ENCODE measurements around the gene GDF7.

GDF7 gene

DNA sequence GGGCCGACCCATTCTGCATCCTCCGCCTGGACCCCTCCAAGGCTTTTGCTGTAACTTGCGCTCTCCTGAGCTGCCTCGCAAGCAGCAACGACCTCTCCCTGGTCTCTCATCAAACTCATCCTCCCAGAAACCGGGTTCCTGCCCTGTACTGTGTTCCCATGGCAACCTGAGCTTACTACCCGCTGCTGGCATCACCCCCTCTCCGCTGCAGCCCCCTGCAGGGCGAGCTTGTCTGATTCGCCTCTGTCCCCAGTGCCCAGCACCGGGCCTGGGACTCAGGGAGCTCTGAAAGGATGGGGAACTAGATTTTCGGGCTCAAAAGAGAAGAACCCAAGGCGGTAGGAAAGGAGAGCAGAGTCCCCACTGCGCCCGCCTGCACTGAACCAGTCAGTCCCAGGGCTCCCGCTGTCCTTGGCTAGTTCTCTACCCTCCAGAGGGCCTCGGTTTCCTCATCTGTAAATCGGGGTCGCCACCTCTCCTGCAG lies 16.5 kb upstream of the GDF7 start:
- TF ChIP-seq, protein P1, sequence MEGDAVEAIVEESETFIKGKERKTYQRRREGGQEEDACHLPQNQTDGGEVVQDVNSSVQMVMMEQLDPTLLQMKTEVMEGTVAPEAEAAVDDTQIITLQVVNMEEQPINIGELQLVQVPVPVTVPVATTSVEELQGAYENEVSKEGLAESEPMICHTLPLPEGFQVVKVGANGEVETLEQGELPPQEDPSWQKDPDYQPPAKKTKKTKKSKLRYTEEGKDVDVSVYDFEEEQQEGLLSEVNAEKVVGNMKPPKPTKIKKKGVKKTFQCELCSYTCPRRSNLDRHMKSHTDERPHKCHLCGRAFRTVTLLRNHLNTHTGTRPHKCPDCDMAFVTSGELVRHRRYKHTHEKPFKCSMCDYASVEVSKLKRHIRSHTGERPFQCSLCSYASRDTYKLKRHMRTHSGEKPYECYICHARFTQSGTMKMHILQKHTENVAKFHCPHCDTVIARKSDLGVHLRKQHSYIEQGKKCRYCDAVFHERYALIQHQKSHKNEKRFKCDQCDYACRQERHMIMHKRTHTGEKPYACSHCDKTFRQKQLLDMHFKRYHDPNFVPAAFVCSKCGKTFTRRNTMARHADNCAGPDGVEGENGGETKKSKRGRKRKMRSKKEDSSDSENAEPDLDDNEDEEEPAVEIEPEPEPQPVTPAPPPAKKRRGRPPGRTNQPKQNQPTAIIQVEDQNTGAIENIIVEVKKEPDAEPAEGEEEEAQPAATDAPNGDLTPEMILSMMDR (conservative IDR thresholded peaks at IDR 0.05): no peak
- H3K27ac ChIP-seq: peak overlapping the region; percentile 87

DNA sequence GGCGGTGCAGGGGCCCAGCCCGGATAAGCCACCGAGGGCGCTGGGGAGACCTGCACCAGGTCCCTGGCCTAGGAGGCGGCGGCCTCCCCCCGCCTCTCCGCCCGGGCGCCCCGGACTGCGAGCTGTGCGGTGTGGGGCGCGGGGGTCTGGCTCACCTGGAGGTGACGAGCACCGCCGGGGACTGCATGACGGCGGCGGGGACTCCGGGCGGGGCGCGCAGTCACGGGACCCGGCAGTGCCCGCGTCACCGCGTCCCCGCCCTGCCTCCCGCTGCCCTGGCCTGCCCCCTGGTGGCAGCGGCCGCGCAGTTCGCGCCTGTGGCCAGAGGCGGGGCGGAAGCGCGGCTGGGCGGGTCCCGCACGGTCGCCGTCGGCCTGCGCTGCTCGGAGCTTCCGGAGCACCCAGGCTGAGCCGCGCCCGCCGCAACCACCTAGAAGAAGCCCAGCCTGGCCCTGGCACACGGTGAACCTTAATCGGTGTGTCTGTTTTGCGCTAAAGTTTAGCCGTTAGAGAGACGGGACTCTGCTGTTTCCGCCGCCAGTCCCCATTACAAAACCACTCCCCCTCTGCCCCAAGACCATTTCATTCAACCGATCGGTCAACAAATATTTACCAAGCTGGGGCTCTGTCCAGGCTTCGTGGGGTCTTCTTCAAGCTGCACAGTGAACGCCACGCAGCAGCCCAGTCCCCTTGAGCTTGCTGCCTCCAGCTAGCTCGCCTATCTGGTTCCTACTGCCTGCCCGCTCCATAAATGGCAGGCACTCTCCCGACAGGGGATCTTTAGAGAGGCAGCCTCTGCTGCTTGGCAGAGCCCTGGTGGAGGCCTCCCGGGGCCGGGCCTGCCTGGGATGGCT lies 15.8 kb upstream of the GDF7 start, which contains the start of gene HS1BP3:
Gene HS1BP3 (minus strand): TSS at position 222 of the 854 bp plus-strand sequence. CDS start 35 bp downstream, at position 187.
- TF ChIP-seq, protein P1 (conservative IDR thresholded peaks at IDR 0.05): peak; percentile 97
- peak within 1 kb of the TSS; percentile 87 for H3K27ac ChIP-seq

DNA sequence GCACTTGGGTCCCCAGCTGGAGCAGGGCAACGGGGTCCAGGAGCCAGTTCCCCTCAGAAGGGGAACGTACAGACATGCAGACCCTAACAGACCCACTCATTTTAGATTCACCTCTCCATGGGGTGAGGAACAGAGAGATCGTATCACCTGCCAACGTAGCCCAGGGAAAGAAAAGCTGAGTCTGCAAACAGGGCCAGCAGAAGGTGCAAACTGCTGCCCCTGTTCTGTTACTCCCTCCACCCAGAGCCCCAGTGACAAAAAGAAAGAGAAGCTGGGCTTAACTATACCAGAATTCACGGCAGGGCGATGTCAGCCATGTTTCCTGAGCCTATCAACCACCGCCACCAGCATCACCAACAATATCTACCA lies 15.2 kb upstream of the GDF7 start:
- H3K27ac ChIP-seq: peak overlapping the region; percentile 87
- TF ChIP-seq, protein P1 (conservative IDR thresholded peaks at IDR 0.05): no peak

DNA sequence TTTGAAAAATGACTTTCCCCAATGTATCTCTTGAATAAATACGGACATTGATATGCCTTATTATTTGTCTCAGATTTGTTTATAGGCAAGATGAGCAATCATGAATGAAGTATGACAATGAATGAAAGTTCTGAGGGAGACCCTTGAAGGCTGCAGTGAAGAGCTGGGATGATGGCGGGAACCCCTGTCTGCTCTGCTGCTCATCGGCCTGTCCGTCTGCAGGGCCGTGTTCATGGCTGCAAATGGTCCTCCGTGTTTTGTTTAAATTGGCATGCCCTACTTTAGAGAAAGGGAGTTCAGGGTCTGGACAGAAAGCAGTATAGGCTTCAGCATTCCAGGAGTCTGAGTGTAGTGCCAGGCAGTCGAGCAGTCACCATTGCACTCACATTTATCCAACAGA lies 14.8 kb upstream of the GDF7 start:
- H3K27ac ChIP-seq: peak overlapping the region; percentile 87
- TF ChIP-seq, protein P1 (conservative IDR thresholded peaks at IDR 0.05): no peak

DNA sequence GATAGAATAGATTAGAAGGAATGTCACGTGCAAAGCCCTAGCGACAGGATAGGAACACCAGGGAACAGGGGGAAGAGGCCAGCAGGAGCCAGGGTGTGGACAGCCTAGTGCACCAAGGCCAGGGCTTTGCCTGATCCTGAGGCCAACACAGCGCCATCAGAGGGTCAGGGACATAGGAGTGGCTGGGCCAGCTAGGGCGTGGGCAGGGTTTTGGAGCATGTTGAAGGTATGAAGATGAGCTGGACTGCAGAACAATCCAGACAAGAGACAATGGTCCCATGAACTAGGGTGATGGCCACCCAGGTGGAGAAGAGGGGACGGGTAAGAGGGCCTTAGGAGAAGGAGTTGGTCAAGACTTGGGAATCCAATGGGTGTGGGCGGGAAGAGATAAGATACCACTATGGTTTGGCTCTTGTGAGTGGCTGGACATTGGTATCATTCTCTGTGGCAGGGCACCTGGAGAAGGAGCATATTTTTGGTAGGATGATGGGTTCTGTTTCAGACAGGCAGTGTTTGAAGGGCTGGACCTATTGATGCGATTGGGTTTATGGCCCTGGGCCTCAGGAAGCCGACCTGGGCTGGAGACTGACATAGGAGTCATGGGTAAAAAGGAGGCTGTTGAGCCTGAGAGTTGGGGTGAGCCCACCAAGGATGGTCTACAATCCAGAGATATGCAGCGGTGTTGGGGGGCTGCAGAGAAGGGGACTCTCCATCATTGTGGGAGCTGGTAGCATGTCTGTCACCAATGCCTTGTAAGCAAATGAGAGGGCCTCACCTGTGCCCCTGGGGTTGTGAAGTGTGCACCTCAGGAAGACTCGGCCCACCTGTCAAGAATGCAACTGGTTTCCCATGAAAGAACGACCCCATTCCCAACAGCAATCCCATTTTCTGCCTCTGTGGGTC lies 14.0 kb upstream of the GDF7 start:
- H3K27ac ChIP-seq: no peak overlapping the region
- TF ChIP-seq, protein P1 (conservative IDR thresholded peaks at IDR 0.05): no peak

DNA sequence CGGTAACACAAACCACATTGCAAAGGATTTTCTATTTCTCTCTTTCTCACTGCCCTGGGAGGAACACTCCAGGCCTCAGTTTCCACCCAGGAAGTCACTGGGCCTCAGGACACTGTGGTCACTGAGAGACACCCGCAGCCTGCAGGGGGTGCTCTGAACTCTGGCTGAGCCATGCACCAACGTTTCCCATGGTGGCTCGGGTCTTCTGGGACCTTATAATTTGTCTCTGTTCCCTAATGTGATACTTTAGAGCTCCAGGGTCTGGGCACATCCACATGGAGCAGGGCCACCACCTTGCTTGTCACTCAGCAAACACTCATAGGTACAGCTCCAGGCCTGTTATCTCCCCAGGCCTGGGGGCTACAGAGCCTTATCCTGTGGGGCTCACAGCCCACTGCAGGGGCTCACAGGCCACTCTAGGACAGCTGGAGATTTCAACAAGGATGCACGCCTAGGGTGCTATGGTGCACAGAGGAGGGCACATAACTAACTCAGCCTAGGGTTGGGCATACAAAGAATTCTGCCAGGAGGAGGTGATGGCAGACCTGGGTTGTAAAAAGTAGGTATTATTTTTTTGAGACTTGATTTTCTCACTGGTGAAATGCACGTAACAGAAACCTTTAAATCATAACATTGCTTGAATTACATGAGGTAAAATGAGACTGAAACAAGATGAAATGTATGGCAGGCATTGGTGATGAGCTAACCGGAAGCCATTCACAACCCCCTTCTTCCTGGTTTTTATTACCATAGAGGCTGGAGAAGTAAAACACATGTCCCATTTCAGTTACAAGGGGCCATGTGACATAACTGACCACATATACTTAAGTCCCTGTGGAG lies 13.0 kb upstream of the GDF7 start:
- H3K27ac ChIP-seq: no peak overlapping the region

More for the DNA sequence above, 13.0 kb upstream of the GDF7 start:
- TF ChIP-seq, protein P1 (conservative IDR thresholded peaks at IDR 0.05): no peak

All from VCaP (cell line).